ENCODE measurements around the gene TMEM89. TPM values are rescaled to one million over a fixed set of nuclear protein-coding genes. Genes with fewer than 3 reads are reported as not detected.
A peak's percentile ranks its signal among the peaks of the same experiment; 100 is the strongest.

TMEM89 gene
- total and polyA plus RNA-seq, 3 donors from 2014 or later: 8.7 to 16.1 (median 14.8) TPM

DNA sequence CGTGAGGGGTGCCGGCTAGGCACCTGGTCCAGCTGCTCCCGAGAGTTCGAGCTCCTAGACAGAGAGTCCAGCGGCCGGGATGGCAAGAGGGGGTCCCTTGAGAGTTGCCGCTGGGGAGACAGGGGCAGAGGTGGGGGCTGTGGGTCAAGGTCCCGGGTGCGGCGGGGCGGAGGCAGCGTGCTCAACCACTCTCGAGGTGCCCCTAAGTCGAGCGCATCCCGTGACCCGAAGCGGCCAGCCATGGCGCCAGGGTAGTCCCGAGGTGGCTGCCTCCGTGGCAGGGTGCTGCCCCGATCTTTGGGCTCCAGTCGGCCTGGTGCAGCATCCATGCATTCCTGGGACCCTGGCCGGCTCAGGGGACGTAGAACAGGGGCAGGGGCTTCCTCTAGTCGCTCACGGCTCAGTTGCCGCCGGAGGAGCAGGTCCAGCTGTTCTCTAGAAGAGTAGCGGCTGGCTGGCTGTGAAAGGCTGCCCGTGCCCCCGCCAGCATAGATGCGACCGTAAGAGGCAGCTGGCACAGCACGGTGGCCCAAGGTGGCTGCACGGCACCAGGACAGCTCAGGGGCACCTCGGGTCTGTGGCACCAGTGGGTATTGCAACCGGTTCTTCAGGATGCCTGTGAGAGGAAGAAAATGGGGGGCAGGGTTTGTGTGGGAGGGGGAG lies 18.5 kb upstream of the TMEM89 start:
- Histone ChIP-seq H3K4me1 (peaks cover 9% of the 10 kb centered on the region), H3K4me3 (no peak overlapping the region), H3K27me3 (no peaks in the 10 kb centered on the region), H3K27ac (no peak overlapping the region), H3K36me3 (ENCODE audit: low read depth, missing control alignments) (no peaks in the 10 kb centered on the region), H3K9me3 (no peaks in the 10 kb centered on the region)
- no peak for DNase-seq
- 95 to 96% methylated on average over 28 to 38 of the region's 38 CpGs for WGBS, 2 donors
- TF ChIP-seq, protein P1, sequence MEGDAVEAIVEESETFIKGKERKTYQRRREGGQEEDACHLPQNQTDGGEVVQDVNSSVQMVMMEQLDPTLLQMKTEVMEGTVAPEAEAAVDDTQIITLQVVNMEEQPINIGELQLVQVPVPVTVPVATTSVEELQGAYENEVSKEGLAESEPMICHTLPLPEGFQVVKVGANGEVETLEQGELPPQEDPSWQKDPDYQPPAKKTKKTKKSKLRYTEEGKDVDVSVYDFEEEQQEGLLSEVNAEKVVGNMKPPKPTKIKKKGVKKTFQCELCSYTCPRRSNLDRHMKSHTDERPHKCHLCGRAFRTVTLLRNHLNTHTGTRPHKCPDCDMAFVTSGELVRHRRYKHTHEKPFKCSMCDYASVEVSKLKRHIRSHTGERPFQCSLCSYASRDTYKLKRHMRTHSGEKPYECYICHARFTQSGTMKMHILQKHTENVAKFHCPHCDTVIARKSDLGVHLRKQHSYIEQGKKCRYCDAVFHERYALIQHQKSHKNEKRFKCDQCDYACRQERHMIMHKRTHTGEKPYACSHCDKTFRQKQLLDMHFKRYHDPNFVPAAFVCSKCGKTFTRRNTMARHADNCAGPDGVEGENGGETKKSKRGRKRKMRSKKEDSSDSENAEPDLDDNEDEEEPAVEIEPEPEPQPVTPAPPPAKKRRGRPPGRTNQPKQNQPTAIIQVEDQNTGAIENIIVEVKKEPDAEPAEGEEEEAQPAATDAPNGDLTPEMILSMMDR (IDR thresholded peaks at IDR 0.05): no peak
- no peak for TF ChIP-seq POLR2A (IDR thresholded peaks at IDR 0.05)
- intact Hi-C loops (cut with DNase I; ENCODE audit: low total_unique reads): no loop called here

DNA sequence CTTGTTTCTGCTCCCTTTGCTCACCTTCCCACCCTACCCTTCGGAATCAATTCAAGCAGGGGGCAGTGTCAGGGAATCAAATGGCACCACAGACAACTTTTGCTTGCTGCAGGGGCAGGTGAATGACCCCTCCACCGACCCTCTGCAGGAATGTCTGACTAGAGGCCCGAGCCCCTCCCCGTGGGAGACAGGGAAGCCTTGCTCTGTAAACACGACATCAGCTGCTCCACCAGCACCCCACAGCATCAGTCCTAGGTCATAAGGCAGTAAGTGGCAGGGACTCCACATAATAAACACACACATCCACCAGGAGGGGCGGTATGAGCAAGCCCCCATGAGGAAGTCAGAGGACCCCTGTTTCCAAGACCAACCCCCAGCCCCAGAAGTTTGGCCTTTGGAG lies 15.7 kb upstream of the TMEM89 start:
- 67 to 72% methylated on average over 6 of the region's 6 CpGs for WGBS, 2 donors
- no peak for DNase-seq
- Histone ChIP-seq H3K27me3 (no peaks in the 10 kb centered on the region), H3K4me1 (peaks cover 12% of the 10 kb centered on the region), H3K4me3 (no peak overlapping the region), H3K36me3 (ENCODE audit: low read depth, missing control alignments) (no peaks in the 10 kb centered on the region), H3K27ac (no peak overlapping the region), H3K9me3 (no peaks in the 10 kb centered on the region)
- TF ChIP-seq, protein P1 (IDR thresholded peaks at IDR 0.05): no peak
- TF ChIP-seq POLR2A (IDR thresholded peaks at IDR 0.05): no peak
- intact Hi-C loops (cut with DNase I; ENCODE audit: low total_unique reads): no loop called here

DNA sequence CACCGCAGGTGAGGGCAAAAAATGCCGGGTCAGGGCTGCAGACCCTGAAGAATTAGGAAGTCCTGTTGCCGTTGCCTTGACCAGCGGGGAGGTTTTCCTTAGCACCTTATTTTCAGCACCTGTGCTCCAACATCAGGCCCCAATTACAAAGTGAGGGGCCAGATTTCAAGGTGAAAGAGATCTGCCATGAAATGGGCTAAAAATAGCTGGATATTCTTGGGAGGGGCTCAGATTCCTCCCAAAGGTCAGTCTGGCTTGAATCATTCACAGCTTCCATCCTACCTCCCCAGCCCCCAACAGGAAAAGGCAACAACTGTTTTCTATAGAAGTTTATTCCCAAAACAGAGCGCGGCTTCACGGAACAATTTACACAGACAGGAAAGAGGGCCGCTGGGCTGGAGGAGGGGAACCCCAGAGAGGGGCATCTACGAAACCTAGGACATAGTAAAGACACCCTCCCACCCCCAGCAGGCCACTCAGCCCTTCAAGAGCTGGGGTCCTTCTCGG lies 14.6 kb upstream of the TMEM89 start:
- TF ChIP-seq POLR2A (IDR thresholded peaks at IDR 0.05): no peak
- TF ChIP-seq, protein P1 (IDR thresholded peaks at IDR 0.05): no peak
- Histone ChIP-seq H3K9me3 (no peaks in the 10 kb centered on the region), H3K4me3 (peak overlapping the region; percentile 63 to 88), H3K4me1 (peaks cover 12% of the 10 kb centered on the region), H3K27me3 (no peaks in the 10 kb centered on the region), H3K27ac (peak overlapping the region; percentile 29 to 47), H3K36me3 (ENCODE audit: low read depth, missing control alignments) (no peaks in the 10 kb centered on the region)
- DNase-seq: no peak
- intact Hi-C loops (cut with DNase I; ENCODE audit: low total_unique reads): no loop called here
- WGBS, 2 donors: 41 to 53% methylated on average over 7 to 10 of the region's 10 CpGs

DNA sequence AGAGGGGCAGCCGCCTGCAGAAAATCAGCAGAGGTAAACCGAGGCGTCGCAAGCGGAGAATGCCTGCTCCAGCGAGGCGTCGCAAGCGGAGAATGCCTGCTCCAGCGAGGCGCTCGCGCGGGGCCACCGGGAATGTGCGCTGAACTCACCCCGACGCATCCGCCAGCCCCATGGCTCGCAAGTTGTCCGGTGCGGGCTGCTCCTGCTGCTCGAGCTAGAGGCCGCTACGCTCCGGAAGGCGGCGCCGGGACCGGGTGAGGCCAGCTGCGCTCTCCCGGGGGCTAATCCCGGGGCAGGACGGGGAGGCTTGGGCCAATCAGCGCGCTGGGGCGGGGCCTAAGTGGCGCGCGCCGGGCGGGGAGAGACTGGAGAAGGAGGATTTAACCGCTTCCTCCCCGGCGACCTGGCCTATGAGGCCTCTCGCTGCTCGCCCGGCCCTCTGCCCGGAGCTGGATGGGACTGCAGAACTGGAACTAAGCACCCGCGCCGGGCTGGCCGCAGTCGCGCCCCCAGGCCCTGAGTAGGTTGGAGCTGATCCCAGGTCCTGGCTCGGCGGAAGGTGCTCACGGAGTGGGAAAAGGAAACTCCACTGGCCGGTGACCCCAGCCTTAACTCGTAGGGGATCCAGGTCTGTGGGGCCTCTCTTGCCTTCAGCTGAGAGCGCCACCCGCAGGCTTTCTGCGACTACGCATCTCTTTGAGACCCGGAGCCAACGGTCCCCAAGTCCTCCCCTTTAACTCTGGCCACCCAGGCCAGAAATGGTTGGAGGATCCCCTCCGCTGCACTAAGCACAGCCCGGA lies 13.9 kb upstream of the TMEM89 start, which contains the start of gene SLC26A6:
Gene SLC26A6, minus strand, starts transcription at position 240 of the 800 bp plus-strand sequence. Its CDS starts 68 bp downstream, at position 172.
- intact Hi-C loops (cut with DNase I; ENCODE audit: low total_unique reads): no loop called here

More for the DNA sequence above, 13.9 kb upstream of the TMEM89 start, which contains the start of gene SLC26A6:
- peak; percentile 97 for DNase-seq
- peaks cover 12% of the 10 kb centered on the region for H3K4me1 ChIP-seq
- TF ChIP-seq, protein P1 (IDR thresholded peaks at IDR 0.05): peak; percentile 8 to 46 (median 35)
- TF ChIP-seq POLR2A (IDR thresholded peaks at IDR 0.05): peak; percentile 15
- no peaks in the 10 kb centered on the region for H3K9me3 ChIP-seq
- no peaks in the 10 kb centered on the region for H3K27me3 ChIP-seq
- no peaks in the 10 kb centered on the region for H3K36me3 ChIP-seq (ENCODE audit: low read depth, missing control alignments)
- H3K27ac ChIP-seq: peak within 1 kb of the TSS; percentile 29 to 76
- H3K4me3 ChIP-seq: peak within 1 kb of the TSS; percentile 63 to 88
- 0% methylated on average over 12 to 48 of the region's 68 CpGs for WGBS, 2 donors
